Mammary epithelial cell (primary cell): ENCODE results near the gene KCP.

ENCODE experiments used
- CTCF ChIP-seq, 2 donors: IDR thresholded peaks in 1 of 2; conservative IDR thresholded peaks in 1 of 2; 2 replicates each; pipeline ENCODE4 v1.5.1; 2011 to 2012; ENCODE audit warnings: inconsistent platforms in 2 of 2, low read length in 2 of 2, mild to moderate bottlenecking in 2 of 2, control low read depth in 1 of 2, low read depth in 1 of 2; ENCODE audit not compliant: insufficient read depth in 1 of 2; ENCODE audit errors: extremely low read depth in 1 of 2
- EZH2 ChIP-seq: IDR thresholded peaks from 2 replicates; pipeline ENCODE4 v1.6.1; 2012; ENCODE audit warnings: low read length, inconsistent platforms, borderline replicate concordance

GRCh38 chr7:128838109-128838779, 72.3 kb downstream of the KCP start:
- TF ChIP-seq CTCF (conservative IDR thresholded peaks at IDR 0.05 in 1 of 2, IDR thresholded peaks at IDR 0.05 in 1 of 2; ENCODE audit: extremely low read depth in 1 of 2, insufficient read depth in 1 of 2, low read depth in 1 of 2, low read length in 2 of 2) = no peak
- TF ChIP-seq EZH2 = no peak
